Hepatic stellate cell (primary cell): Measurements from ENCODE around the gene CTNNBL1.
A peak's percentile ranks its signal among the peaks of the same experiment; 100 is the strongest.

ENCODE experiments used
- DNase-seq: peaks from one replicate; pipeline ENCODE4 v3.0.0; 2011; ENCODE audit warnings: low spot score

Gene CTNNBL1

GRCh38 chr20:37901654-37902503 lies 208.0 kb downstream of the CTNNBL1 start:
- no peak for DNase-seq

GRCh38 chr20:37902504-37903313 lies 208.9 kb downstream of the CTNNBL1 start, which contains the start of gene VSTM2L:
VSTM2L (plus strand) TSS chr20:37903127; CDS start chr20:37903351, 224 bp downstream.
- peak; percentile 55 for DNase-seq

- no peak for DNase-seq
These were observed 209.6 kb downstream of the CTNNBL1 start for GRCh38 chr20:37903317-37904007.

- DNase-seq = no peak
These were observed 210.3 kb downstream of the CTNNBL1 start for GRCh38 chr20:37904008-37904642.

GRCh38 chr20:37904845-37905373 lies 211.1 kb downstream of the CTNNBL1 start:
- no peak for DNase-seq

GRCh38 chr20:37905671-37906613 lies 212.1 kb downstream of the CTNNBL1 start:
- DNase-seq = no peak

GRCh38 chr20:37907330-37907676 lies 213.5 kb downstream of the CTNNBL1 start:
- no peak for DNase-seq

GRCh38 chr20:37907677-37908401 lies 214.0 kb downstream of the CTNNBL1 start:
- peak; percentile 82 for DNase-seq

GRCh38 chr20:37911261-37911660 lies 217.4 kb downstream of the CTNNBL1 start:
- DNase-seq = no peak

GRCh38 chr20:37911838-37912281 lies 218.0 kb downstream of the CTNNBL1 start:
- DNase-seq = no peak

- DNase-seq = no peak
These were observed 219.0 kb downstream of the CTNNBL1 start for GRCh38 chr20:37912874-37913273.

GRCh38 chr20:37913567-37914366 lies 219.9 kb downstream of the CTNNBL1 start:
- no peak for DNase-seq

- DNase-seq = no peak
These were observed 220.5 kb downstream of the CTNNBL1 start for GRCh38 chr20:37914367-37914671.

GRCh38 chr20:37914672-37915433 lies 221.0 kb downstream of the CTNNBL1 start:
- no peak for DNase-seq

GRCh38 chr20:37915434-37915787 lies 221.6 kb downstream of the CTNNBL1 start:
- DNase-seq = no peak

GRCh38 chr20:37915800-37916570 lies 222.2 kb downstream of the CTNNBL1 start:
- no peak for DNase-seq

- DNase-seq = no peak
These were observed 223.6 kb downstream of the CTNNBL1 start for GRCh38 chr20:37917461-37917860.

- no peak for DNase-seq
These were observed 224.2 kb downstream of the CTNNBL1 start for GRCh38 chr20:37918035-37918434.
